ENCODE data around the gene HMCN2. TPM values are rescaled to one million over a fixed set of nuclear protein-coding genes. Genes with fewer than 3 reads are reported as not detected.

HMCN2 gene
- total and polyA plus RNA-seq, 2 donors (not counting 3 experiments of a cell fraction or from before 2014, with no cell fraction given) = 0.04 to 0.24 TPM

DNA sequence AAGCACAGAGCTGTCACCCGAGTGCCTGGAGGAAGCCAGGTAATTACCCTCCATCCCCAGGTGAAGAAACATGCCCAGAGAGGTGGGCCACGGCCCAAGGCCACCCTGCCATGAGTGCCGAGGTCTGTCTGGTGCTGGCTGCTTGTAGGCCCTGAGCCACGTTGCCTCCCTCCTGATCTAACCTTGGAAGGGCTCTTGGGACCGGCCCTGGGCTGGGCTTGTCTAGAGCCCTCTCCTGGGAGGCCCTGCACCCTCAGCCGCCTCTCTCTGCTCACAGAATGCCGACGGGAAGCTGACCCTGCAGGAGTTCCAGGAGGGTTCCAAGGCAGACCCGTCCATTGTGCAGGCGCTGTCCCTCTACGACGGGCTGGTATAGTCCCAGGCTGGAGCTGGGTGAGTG, 39.4 kb upstream of the HMCN2 start:
- intact Hi-C loops (cut with micrococcal nuclease) = no loop called here
- Histone ChIP-seq H3K4me3 (replicated peaks in 1 of 3; ENCODE audit: insufficient read depth in 1 of 3, low read depth in 1 of 3, low read length in 3 of 3) (no peak overlapping the region), H3K9me3 (replicated peaks; ENCODE audit: control insufficient read depth, insufficient read depth, low read length) (no peaks in the 10 kb centered on the region), H3K4me1 (ENCODE audit: control insufficient read depth, extremely low read depth, insufficient read depth, low read length) (no peaks in the 10 kb centered on the region), H3K9me1 (replicated peaks; ENCODE audit: control insufficient read depth, extremely low read depth, insufficient read depth, low read length) (no peaks in the 10 kb centered on the region), H3K36me3 (ENCODE audit: control insufficient read depth in 2 of 2, extremely low read depth in 1 of 2, insufficient read depth in 2 of 2, low read length in 2 of 2) (peaks cover 0 to 8% of the 10 kb centered on the region in 2 experiments), H3K79me2 (ENCODE audit: control insufficient read depth, insufficient read depth, low read length) (no peaks in the 10 kb centered on the region), H4K20me1 (replicated peaks; ENCODE audit: control insufficient read depth, extremely low read depth, insufficient read depth, low read length) (no peaks in the 10 kb centered on the region), H3K9ac (replicated peaks; ENCODE audit: extremely low read depth, insufficient read depth, low read length) (no peak overlapping the region), H2AFZ (ENCODE audit: low read depth, low read length) (no peak overlapping the region), H3K27me3 (ENCODE audit: control insufficient read depth in 2 of 2, insufficient read depth in 2 of 2, low read length in 2 of 2) (no peaks in the 10 kb centered on the region), H3K27ac (ENCODE audit: insufficient read depth, low read depth, low read length) (no peak overlapping the region), H3K4me2 (ENCODE audit: insufficient read depth, low read length) (no peak overlapping the region)
- DNase-seq (ENCODE audit: low read depth, low spot score) = no peak
- no peak for FAIRE-seq
- BruUV-seq (replicated peaks) = no TSS peak
- TF ChIP-seq MYC (IDR thresholded peaks at IDR 0.05; ENCODE audit: low read depth, low read length) (no peak), POLR2A (IDR thresholded peaks at IDR 0.05; ENCODE audit: low read depth, low read length) (no peak), GATA2 (IDR thresholded peaks at IDR 0.05; ENCODE audit: insufficient read depth, insufficient read length, low read depth, low read length) (no peak), EZH2 (IDR thresholded peaks at IDR 0.05; ENCODE audit: borderline replicate concordance, low read depth, low read length, severe bottlenecking) (no peak), POLR2AphosphoS5 (IDR thresholded peaks at IDR 0.05; ENCODE audit: insufficient read depth, low read depth, low read length) (no peak)
- CTCF ChIA-PET = interaction anchor here (2.4 kb wide), 1 partner anchor 10 kb away, joined by 13 read pairs; no protein-coding TSS in a partner anchor
- dilution Hi-C loops (cut with MboI; ENCODE audit: extremely low pct_ligation_motif_present, low sequenced_read_pairs) = no loop called here
- POLR2A ChIA-PET = no interaction called here

DNA sequence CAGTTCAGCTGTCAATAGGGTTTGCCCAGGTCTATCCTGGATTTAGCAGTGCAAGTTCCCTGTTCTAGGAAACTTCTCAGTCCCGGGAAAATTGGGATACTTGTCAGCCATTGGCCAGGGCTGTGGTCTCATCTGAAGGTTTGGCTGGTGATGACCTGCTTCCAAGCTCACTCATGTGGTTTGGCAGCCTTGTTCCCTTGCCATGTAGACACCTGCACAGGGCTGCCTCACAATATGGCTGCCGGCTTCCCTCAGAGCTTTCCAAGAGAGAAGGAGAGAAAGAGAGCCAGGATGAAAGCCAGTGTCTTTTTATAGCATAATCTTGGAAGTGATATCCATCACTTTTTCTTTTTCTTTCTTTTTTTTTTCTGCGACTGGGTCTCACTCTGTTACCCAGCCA, 37.7 kb upstream of the HMCN2 start:
- Histone ChIP-seq H4K20me1 (replicated peaks; ENCODE audit: control insufficient read depth, extremely low read depth, insufficient read depth, low read length) (no peaks in the 10 kb centered on the region), H3K4me2 (ENCODE audit: insufficient read depth, low read length) (no peak overlapping the region), H3K27ac (ENCODE audit: insufficient read depth, low read depth, low read length) (no peak overlapping the region), H3K9me1 (replicated peaks; ENCODE audit: control insufficient read depth, extremely low read depth, insufficient read depth, low read length) (no peaks in the 10 kb centered on the region), H2AFZ (ENCODE audit: low read depth, low read length) (no peak overlapping the region), H3K4me3 (replicated peaks in 1 of 3; ENCODE audit: insufficient read depth in 1 of 3, low read depth in 1 of 3, low read length in 3 of 3) (no peak overlapping the region), H3K9me3 (replicated peaks; ENCODE audit: control insufficient read depth, insufficient read depth, low read length) (no peaks in the 10 kb centered on the region), H3K36me3 (ENCODE audit: control insufficient read depth in 2 of 2, extremely low read depth in 1 of 2, insufficient read depth in 2 of 2, low read length in 2 of 2) (peaks cover 1 to 10% of the 10 kb centered on the region in 2 experiments), H3K9ac (replicated peaks; ENCODE audit: extremely low read depth, insufficient read depth, low read length) (no peak overlapping the region), H3K4me1 (ENCODE audit: control insufficient read depth, extremely low read depth, insufficient read depth, low read length) (no peaks in the 10 kb centered on the region), H3K27me3 (ENCODE audit: control insufficient read depth in 2 of 2, insufficient read depth in 2 of 2, low read length in 2 of 2) (no peaks in the 10 kb centered on the region), H3K79me2 (ENCODE audit: control insufficient read depth, insufficient read depth, low read length) (no peaks in the 10 kb centered on the region)
- TF ChIP-seq POLR2AphosphoS5 (IDR thresholded peaks at IDR 0.05; ENCODE audit: insufficient read depth, low read depth, low read length) = no peak
- no peak for TF ChIP-seq FOS (IDR thresholded peaks at IDR 0.05; ENCODE audit: borderline replicate concordance, insufficient read depth, low read length)
- TF ChIP-seq POLR2A (IDR thresholded peaks at IDR 0.05; ENCODE audit: low read depth, low read length) = no peak
- TF ChIP-seq EZH2 (IDR thresholded peaks at IDR 0.05; ENCODE audit: borderline replicate concordance, low read depth, low read length, severe bottlenecking) = no peak
- TF ChIP-seq MYC (IDR thresholded peaks at IDR 0.05; ENCODE audit: low read depth, low read length) = no peak
- TF ChIP-seq GATA2 (IDR thresholded peaks at IDR 0.05; ENCODE audit: insufficient read depth, insufficient read length, low read depth, low read length) = no peak
- DNase-seq (ENCODE audit: low read depth, low spot score) (no peak), FAIRE-seq (no peak)
- POLR2A ChIA-PET = no interaction called here
- intact Hi-C loops (cut with micrococcal nuclease) = no loop called here
- dilution Hi-C loops (cut with MboI; ENCODE audit: extremely low pct_ligation_motif_present, low sequenced_read_pairs) = no loop called here
- CTCF ChIA-PET = interaction anchor here (2.4 kb wide), 1 partner anchor 8 kb away, joined by 13 read pairs; no protein-coding TSS in a partner anchor
- BruUV-seq (replicated peaks) = no TSS peak
